Myocyte (in vitro differentiated cells): ENCODE results near the gene ZNF383. TPM values are rescaled to one million over a fixed set of nuclear protein-coding genes. Genes with fewer than 3 reads are reported as not detected.
"Not testable (repeated sequence)": the region's sequence is repeated elsewhere in the genome, so short reads cannot be mapped to it uniquely, and the experiment has no call there.

ENCODE experiments used
- DNase-seq: peaks from one replicate; pipeline ENCODE4 v3.0.0-alpha.2; 2012; ENCODE audit warnings: low read depth
- polyA plus RNA-seq: library from polyadenylated mRNA; unstranded; fragments of >200 nt; gene quantifications from one replicate; pipeline ENCODE4 v1.2.1, GENCODE V29; 2012; ENCODE audit warnings: missing spikeins
- total RNA-seq: library from RNA; depleted of rRNA; stranded (reverse); fragments of >200 nt; gene quantifications from 2 replicates; pipeline ENCODE4 v1.2.3, GENCODE V29; 2014

ZNF383 gene
- 5.6 and 9.8 TPM in 2 replicates for total RNA-seq
- polyA plus RNA-seq, result 4.3 TPM

- DNase-seq, result peak; percentile 94
Observed at GRCh38 chr19:37217775-37218591, at the start of gene ZNF383. TSS of gene ZNF383 (plus strand) at chr19:37218214. CDS start at chr19:37230454, 12,240 bp downstream.

DNA sequence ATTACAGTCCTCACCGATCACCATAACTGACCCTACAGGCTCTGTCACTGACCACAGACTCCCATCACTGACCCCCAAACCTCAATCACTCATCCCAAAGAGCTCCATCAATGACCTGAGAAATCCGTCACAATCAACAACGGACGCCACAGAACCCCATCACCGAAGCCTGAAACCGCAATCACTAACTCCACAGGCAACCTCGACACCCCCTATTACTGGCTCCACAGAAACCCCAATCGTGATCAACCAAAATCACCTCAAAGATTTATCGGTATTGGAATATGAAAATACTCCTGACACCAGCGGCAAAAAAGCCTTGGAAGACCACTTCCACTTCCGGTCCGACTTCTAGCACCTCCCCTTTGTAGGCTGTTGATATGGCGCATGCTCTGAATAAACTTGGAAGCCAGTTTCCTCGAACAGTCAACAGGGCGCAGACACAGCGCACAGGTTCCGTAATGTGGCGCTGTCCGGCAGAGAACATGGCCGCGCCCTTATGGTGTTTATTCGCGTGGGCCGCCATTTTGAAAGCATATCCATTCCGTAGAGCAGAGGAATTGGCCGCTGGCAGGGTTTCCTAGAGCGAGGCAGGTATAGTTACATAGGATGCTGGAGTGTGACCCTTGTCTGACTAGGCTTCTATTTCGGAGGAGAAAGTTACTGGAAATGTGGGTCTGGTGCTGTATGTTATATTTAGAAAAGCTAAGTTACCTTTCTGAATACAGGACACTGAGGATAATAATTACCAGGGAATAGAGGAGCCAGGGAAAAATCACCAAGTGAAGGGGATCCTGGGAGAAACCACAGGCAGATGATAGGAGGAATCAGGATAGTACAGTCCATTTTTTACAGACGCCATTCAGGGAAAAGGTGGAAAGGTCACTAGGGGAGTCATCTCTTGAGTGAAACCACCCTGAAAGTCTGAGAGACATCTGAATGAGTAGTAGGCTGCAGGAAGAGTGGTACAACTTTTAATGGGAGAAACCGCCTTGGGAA lies 45.3 kb upstream of the ZNF383 start, which contains the start of gene ZNF585A:
TSS of gene ZNF585A (minus strand) at position 328 of the 999 bp plus-strand sequence. CDS start 2,785 bp downstream, outside the sequence.
- peak; percentile 98 for DNase-seq

GRCh38 chr19:37186071-37186470 lies 31.9 kb upstream of the ZNF383 start:
- DNase-seq, result not testable (repeated sequence)

- DNase-seq, result not testable (repeated sequence)
Observed at GRCh38 chr19:37195248-37195647, 22.8 kb upstream of the ZNF383 start.

DNA sequence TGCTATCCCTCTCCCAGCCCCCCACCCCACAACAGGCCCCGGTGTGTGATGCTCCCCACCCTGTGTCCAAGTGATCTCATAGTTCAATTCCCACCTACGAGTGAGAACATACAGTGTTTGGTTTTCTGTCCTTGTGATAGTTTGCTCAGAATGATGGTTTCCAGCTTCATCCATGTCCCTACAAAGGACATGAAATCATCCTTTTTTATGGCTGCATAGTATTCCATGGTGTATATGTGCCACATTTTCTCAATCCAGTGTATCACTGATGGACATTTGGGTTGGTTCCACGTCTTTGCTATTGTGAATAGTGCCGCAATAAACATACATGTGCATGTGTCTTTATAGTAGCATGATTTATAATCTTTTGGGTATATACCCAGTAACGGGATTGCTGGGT lies 20.9 kb upstream of the ZNF383 start:
- DNase-seq, result not testable (repeated sequence)

DNA sequence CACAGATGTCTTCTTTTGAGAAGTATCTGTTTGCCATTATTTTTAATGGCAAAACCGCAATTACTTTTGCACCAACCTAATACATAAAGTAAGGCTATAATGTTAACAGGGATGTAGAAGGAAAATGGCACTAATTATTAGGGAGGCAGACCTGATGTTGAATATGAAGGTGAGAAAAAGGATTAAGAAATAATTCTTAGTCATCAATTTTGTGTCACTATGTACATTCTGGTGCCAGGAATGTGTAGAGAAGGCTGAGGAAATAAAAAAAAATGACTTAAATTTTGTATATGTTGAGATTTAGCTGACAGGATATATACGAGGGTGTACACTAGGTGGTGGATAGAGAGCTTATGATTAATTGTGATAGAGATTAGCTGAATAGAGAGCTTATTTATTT lies 20.2 kb upstream of the ZNF383 start:
- no peak for DNase-seq

DNA sequence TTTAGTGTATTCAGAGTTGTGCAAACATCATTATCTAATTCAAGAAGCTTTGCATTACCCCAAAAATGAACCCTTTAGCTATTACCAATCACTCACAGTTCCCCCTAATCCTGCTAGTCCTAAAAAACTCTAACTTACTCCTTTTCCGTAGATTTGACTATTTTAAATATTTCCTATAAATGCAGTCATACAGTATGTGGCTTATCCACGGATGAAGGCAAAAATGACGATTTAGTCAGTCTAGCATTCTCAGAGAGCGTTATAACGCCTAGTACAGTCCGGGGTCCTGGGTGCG lies 587 bp upstream of the ZNF383 start:
- no peak for DNase-seq

- DNase-seq, result peak; percentile 82
Observed at GRCh38 chr19:37218592-37218935, 550 bp downstream of the ZNF383 start.

GRCh38 chr19:37220383-37220782 lies 2.4 kb downstream of the ZNF383 start:
- no peak for DNase-seq

DNA sequence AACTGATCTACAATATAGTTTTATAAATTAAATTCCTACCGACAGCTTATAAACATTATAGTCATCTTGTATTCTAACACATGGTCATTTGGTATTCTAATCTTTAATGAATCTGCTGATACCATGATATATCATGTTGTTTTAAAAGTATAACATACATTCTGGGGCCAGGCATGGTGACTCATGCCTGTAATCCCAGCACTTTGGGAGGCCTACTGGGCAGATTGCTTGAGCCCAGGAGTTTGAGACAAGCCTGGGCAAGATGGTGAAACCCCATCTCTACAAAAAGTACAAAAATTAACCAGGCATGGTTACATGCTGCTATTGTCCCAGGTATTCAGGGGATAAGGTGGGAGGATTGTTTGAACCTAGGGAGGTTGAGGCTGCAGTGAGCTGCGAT lies 3.1 kb downstream of the ZNF383 start:
- no peak for DNase-seq

DNA sequence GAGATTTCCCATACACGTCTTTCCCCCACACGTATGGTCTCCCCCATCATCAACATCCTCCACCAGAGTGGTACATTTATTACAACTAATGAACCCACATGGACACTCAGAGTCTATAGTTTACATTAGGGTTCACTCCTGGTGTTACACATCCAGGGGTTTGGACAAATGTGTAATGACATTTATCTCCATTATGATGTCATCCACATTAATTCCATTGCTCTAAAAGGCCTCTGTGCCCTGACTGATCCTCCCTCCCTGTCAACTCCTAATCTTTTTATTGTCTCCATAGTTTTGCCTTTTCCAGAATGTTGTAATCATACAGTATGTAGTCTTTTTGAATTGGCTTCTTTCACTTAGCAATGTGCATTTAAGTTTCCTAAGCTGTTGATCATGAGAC lies 8.2 kb downstream of the ZNF383 start:
- DNase-seq, result no peak

GRCh38 chr19:37227996-37228395 lies 10.0 kb downstream of the ZNF383 start:
- no peak for DNase-seq

DNA sequence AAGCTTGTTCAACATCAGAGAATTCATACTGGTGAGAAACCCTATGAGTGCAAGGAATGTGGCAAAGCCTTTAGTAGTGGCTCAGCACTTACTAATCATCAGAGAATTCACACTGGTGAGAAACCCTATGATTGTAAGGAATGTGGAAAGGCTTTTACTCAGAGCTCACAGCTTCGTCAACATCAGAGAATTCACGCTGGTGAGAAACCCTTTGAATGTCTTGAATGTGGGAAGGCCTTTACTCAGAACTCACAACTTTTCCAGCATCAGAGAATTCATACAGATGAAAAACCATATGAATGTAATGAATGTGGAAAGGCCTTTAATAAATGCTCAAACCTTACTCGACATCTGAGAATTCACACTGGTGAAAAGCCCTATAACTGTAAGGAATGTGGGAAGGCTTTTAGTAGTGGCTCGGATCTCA lies 25.2 kb downstream of the ZNF383 start:
- DNase-seq, result no peak

GRCh38 chr19:37251308-37252229 lies 33.6 kb downstream of the ZNF383 start:
- DNase-seq, result peak; percentile 78

DNA sequence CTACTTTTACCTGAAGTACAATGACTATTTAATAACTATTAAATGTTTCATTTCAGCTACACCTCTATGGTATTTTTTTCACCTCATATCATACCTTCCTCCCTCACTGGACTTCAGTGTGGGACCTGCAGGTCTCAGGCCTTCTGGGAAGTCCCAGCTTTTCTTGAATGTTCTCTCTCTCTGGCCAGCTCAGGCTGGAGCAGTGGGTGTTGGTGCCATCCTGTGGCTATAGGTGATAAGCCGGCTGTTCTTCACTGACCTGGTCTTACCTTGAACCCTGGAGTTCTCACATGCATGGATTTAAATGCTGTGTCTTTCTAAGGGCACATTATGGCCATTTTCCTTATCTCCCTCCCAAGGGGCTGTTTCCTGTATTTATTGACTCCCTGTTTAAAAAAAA lies 45.0 kb downstream of the ZNF383 start:
- DNase-seq, result not testable (repeated sequence)

DNA sequence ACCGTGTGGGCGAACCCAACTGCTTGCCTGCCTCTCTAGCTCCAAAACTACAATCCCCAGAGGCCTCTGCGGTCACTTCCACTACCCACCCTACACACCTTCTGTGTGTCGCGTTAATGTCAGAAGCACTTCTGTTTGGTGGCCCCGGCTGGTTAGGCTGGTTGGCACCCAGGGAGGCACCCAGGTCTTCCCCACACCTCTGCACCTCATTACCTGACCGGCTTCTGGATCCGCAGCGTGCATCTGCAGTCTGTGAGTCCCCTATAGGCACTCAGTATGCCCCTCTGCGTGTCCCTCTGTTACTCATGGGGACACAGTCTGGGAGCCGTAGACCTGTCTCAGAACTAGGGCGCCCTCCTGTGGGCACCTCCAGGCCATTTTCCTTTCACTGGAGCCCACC lies 49.0 kb downstream of the ZNF383 start:
- not testable (repeated sequence) for DNase-seq

GRCh38 chr19:37267755-37268154 lies 49.7 kb downstream of the ZNF383 start:
- DNase-seq, result not testable (repeated sequence)

DNA sequence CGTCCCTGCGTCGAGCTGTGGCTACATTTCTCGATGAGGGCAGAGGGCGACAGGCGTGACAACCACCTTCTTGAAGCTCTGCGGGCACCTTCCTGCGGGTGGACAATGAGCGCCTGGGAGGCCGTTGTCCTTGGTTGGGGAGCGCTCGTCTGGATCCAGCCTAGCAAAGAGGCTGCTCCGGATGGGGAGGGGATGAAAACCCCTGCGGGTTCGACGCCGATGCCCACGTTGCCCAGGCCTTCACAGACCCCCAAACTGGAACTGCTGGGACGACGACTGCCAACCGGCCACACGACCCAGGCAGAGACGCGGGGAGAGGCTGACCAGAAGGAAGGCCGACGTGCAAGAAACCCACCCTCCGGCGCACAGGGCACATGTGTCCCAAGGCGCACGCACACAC lies 62.6 kb downstream of the ZNF383 start:
- DNase-seq, result not testable (repeated sequence)

- not testable (repeated sequence) for DNase-seq
Observed at GRCh38 chr19:37284020-37284419, 66.0 kb downstream of the ZNF383 start.

GRCh38 chr19:37289229-37289628 lies 71.2 kb downstream of the ZNF383 start:
- DNase-seq, result not testable (repeated sequence)
